PC-3 (cell line): ENCODE measurements around the gene TAGLN2. TPM values are rescaled to one million over a fixed set of nuclear protein-coding genes. Genes with fewer than 3 reads are reported as not detected.

ENCODE experiments used
- ATAC-seq: fragments of 200-7000 bp; cut with Tn5 transposase; 2 replicates; pipeline ENCODE4 v1.9.1; 2020; ENCODE audit warnings: mild to moderate bottlenecking, moderate library complexity
- BruUV-seq: library from RNA; stranded (reverse); fragments of 400-500 nt; replicated peaks from 2 replicates; lab custom pipeline; 2021; lab: Mats Ljungman, UMichigan
- CTCF ChIA-PET: fragments of 300-600 bp; sonication (Branson Sonifier 250); formaldehyde crosslinking; loops from one replicate; lab custom pipeline; 2022; ENCODE audit warnings: antibody characterized with exemption; lab: Charles Lee
- POLR2A ChIA-PET: fragments of 300-600 bp; sonication (Branson Sonifier 250); formaldehyde crosslinking; loops from one replicate; lab custom pipeline; 2022; ENCODE audit warnings: antibody characterized with exemption; ENCODE audit not compliant: unreplicated experiment; lab: Charles Lee
- DNase-seq: peaks from one replicate; pipeline ENCODE4 v3.0.0-alpha.2; 2015
- H2AFZ ChIP-seq: fragments of 300-600 bp; sonication (generic); 2 replicates; pipeline ENCODE4 v1.6.0; 2016; ENCODE audit warnings: antibody characterized with exemption, low read length
- H3F3A ChIP-seq: fragments of 300-600 bp; sonication (generic); one replicate; pipeline ENCODE4 v1.6.0; 2017; ENCODE audit warnings: antibody characterized with exemption, low read length, control low read depth, mild to moderate bottlenecking; ENCODE audit not compliant: unreplicated experiment
- H3K27ac ChIP-seq: fragments of 300-600 bp; sonication (generic); 2 replicates; pipeline ENCODE4 v1.5.1; 2016; ENCODE audit warnings: mild to moderate bottlenecking, low read length
- H3K27me3 ChIP-seq: fragments of 300-600 bp; sonication (generic); 2 replicates; pipeline ENCODE4 v1.6.1; 2016; ENCODE audit warnings: low read length, mixed read lengths
- H3K36me3 ChIP-seq: fragments of 300-600 bp; sonication (generic); 2 replicates; pipeline ENCODE4 v1.6.1; 2016; ENCODE audit warnings: low read depth, mixed run types, low read length, mixed read lengths
- H3K4me1 ChIP-seq: fragments of 300-600 bp; sonication (generic); 2 replicates; pipeline ENCODE4 v1.5.1; 2016; ENCODE audit warnings: low read length; ENCODE audit not compliant: insufficient read depth
- H3K4me2 ChIP-seq: fragments of 300-600 bp; sonication (generic); 2 replicates; pipeline ENCODE4 v1.6.0; 2016; ENCODE audit warnings: low read length
- H3K4me3 ChIP-seq: fragments of 300-600 bp; sonication (generic); 2 replicates; pipeline ENCODE4 v1.5.1; 2016; ENCODE audit warnings: mild to moderate bottlenecking, low read length, mixed read lengths
- H3K79me2 ChIP-seq: fragments of 300-600 bp; sonication (generic); 2 replicates; pipeline ENCODE4 v1.6.1; 2017; ENCODE audit warnings: low read length, mixed read lengths
- H3K9ac ChIP-seq: fragments of 300-600 bp; sonication (generic); 2 replicates; pipeline ENCODE4 v1.6.0; 2016; ENCODE audit warnings: mild to moderate bottlenecking, low read length
- H3K9me2 ChIP-seq: fragments of 300-600 bp; sonication (generic); replicated peaks from 2 replicates; pipeline ENCODE4 v1.6.1; 2016; ENCODE audit warnings: mixed run types, low read length, mixed read lengths
- H3K9me3 ChIP-seq: fragments of 300-600 bp; sonication (generic); 2 replicates; pipeline ENCODE4 v1.6.1; 2016; ENCODE audit warnings: low read length, mixed read lengths
- H4K20me1 ChIP-seq: fragments of 300-600 bp; sonication (generic); 2 replicates; pipeline ENCODE4 v1.6.1; 2016; ENCODE audit warnings: low read length, mixed read lengths
- EZH2 ChIP-seq: fragments of 300-600 bp; sonication (generic); IDR thresholded peaks from one replicate; pipeline ENCODE4 v1.6.1; 2017; ENCODE audit warnings: antibody characterized with exemption, mild to moderate bottlenecking, low read length; ENCODE audit not compliant: unreplicated experiment
- EZH2phosphoT487 ChIP-seq: fragments of 300-600 bp; sonication (generic); IDR thresholded peaks from 2 replicates; pipeline ENCODE4 v1.6.1; 2018; ENCODE audit warnings: mild to moderate bottlenecking, antibody characterized with exemption, low read length, borderline replicate concordance
- intact Hi-C: fragments of 100-400 bp; cut with micrococcal nuclease; formaldehyde crosslinking; loops from 2 replicates; pipeline ENCODE4 v1.9.0; 2023
- total RNA-seq: library from RNA; depleted of rRNA; stranded (reverse); fragments of >200 nt; gene quantifications from 2 replicates; pipeline ENCODE4 v1.2.3, GENCODE V29; 2014
- TF ChIP-seq, protein P1 (sequence below): fragments of 300-600 bp; sonication (generic); conservative IDR thresholded peaks from 2 replicates; pipeline ENCODE4 v1.5.1; 2017; ENCODE audit warnings: antibody characterized with exemption, low read depth, mild to moderate bottlenecking, low read length

Gene TAGLN2
- total RNA-seq, 1 experiment from 2014 or later = 1,584 TPM

DNA sequence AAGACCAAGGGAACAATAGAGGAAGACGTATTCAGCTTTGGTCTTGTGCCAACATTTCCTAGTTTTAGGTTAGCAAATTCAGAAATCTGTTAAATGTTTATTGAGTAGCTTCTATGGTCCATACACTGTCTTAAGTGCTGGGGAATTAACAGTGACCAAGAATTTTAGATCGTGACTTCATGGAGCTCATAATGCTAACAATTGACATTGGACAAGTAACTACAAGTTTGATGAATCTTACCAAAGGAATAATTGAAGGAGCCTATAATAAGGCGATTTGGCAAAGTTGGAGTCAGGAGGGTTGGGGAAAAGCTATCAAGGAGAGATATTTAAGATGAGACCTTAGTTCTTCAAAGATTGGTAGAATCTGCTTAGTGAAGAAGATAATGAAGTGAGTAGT lies 30.1 kb upstream of the TAGLN2 start:
- no peaks in the 10 kb centered on the region for H3K79me2 ChIP-seq
- no peaks in the 10 kb centered on the region for H4K20me1 ChIP-seq
- H3K4me1 ChIP-seq = peaks cover 27% of the 10 kb centered on the region
- H3K4me2 ChIP-seq = no peak overlapping the region
- H3K27me3 ChIP-seq = no peaks in the 10 kb centered on the region
- no TSS peak for BruUV-seq
- H3K36me3 ChIP-seq = no peaks in the 10 kb centered on the region
- ChIA-PET CTCF (no interaction called here), POLR2A (interaction anchor here (0.6 kb wide), 1 partner anchor 41 kb away, joined by 3 read pairs; no protein-coding TSS in a partner anchor)
- intact Hi-C loops = no loop called here
- no peak overlapping the region for H3K27ac ChIP-seq
- DNase-seq (no peak), ATAC-seq (no peak)
- no peaks in the 10 kb centered on the region for H3K9me2 ChIP-seq
- H3K4me3 ChIP-seq = no peak overlapping the region
- no peaks in the 10 kb centered on the region for H3F3A ChIP-seq
- no peak overlapping the region for H3K9ac ChIP-seq
- H2AFZ ChIP-seq = no peak overlapping the region
- no peak for TF ChIP-seq EZH2phosphoT487
- TF ChIP-seq EZH2 = no peak
- TF ChIP-seq, protein P1, sequence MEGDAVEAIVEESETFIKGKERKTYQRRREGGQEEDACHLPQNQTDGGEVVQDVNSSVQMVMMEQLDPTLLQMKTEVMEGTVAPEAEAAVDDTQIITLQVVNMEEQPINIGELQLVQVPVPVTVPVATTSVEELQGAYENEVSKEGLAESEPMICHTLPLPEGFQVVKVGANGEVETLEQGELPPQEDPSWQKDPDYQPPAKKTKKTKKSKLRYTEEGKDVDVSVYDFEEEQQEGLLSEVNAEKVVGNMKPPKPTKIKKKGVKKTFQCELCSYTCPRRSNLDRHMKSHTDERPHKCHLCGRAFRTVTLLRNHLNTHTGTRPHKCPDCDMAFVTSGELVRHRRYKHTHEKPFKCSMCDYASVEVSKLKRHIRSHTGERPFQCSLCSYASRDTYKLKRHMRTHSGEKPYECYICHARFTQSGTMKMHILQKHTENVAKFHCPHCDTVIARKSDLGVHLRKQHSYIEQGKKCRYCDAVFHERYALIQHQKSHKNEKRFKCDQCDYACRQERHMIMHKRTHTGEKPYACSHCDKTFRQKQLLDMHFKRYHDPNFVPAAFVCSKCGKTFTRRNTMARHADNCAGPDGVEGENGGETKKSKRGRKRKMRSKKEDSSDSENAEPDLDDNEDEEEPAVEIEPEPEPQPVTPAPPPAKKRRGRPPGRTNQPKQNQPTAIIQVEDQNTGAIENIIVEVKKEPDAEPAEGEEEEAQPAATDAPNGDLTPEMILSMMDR = no peak
- H3K9me3 ChIP-seq = no peaks in the 10 kb centered on the region

DNA sequence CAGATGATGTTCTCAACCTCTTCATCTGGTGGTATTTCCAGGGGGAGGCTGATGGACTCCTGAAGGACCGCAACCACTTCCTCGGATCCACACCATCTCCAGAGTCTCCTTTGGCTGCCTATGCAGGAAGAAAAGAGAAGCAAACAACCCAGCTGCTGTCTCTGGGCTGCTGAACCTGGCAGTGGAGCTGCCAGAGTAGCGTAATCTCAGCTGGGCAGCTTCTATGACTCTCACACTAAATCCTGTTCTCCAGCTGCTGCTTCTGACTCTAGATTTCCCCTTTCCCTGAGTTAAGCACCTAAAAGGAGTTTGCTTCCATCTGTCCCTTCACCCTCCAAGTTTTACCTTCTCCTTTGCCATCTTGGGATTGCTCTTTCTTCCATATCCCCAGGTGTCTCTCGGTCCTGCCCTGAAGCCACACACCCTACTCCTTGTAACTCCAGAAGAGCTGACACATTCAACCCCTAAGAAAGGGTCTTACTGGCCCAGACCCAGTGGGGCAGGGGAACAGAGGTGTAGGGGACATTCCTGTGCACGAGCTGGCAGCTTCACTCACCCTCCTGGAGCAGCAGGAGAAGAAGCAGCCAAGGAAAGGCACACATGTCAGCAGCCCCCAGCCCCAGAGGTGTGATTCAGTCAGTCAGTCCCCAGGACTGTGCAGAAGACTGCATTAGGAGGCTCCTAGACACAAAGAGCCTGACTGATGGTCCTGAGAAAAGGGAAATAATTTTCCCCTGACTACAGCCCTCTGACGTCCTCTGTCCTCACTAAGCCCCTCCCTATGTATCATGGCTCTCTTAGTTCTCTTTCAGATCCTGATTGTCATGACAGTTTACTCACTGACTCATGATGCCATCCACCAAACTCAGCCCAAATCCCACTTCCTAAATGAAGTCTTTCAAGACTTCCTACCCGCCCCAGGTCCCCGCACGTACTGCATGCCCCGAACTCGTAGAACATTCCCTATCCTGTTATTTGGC lies 28.5 kb upstream of the TAGLN2 start, which contains the start of gene SLAMF9:
Gene SLAMF9 (minus strand): TSS at position 702 of the 980 bp plus-strand sequence. CDS start 100 bp downstream, at position 602.
- H3K9me3 ChIP-seq = no peaks in the 10 kb centered on the region
- no peaks in the 10 kb centered on the region for H4K20me1 ChIP-seq
- no peaks in the 10 kb centered on the region for H3F3A ChIP-seq
- ChIA-PET POLR2A (no interaction called here), CTCF (interaction anchor here (1.6 kb wide), 1 partner anchor 53 kb away, joined by 7 read pairs; no protein-coding TSS in a partner anchor)
- no peaks in the 10 kb centered on the region for H3K79me2 ChIP-seq
- H3K27me3 ChIP-seq = no peaks in the 10 kb centered on the region
- peak within 1 kb of the TSS; percentile 56 for H3K9ac ChIP-seq
- intact Hi-C loops = no loop called here
- H3K36me3 ChIP-seq = no peaks in the 10 kb centered on the region
- peak within 1 kb of the TSS; percentile 68 for H3K4me2 ChIP-seq
- peaks cover 27% of the 10 kb centered on the region for H3K4me1 ChIP-seq
- H3K9me2 ChIP-seq = no peaks in the 10 kb centered on the region
- peak within 1 kb of the TSS; percentile 47 for H2AFZ ChIP-seq
- peak within 1 kb of the TSS; percentile 82 for H3K27ac ChIP-seq
- H3K4me3 ChIP-seq = peak within 1 kb of the TSS; percentile 24; the same call in 1 of the 2 replicates
- TF ChIP-seq EZH2phosphoT487 (no peak), EZH2 (no peak)
- TF ChIP-seq, protein P1 = no peak
- TSS peak; percentile 62 for BruUV-seq
- peak; percentile 90 for ATAC-seq
- peak; percentile 92 for DNase-seq

DNA sequence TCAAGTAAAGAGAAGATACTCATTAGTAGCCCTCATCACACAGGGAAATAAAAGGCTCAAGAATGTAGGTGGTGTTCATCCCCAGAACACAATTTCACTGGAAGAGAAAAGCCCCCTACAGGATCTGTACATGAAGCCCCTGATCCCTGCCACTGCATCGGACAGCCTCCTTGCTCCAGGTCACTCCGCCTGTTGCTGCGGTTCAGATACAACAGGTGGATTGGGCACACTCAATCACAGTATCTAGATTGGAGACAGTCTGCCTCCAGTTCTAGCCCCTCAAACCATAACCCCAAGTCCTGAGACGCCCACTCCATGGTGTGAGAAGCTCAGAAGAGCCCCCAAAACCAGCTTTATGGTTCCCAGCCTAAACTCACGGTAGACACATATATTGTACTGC lies 27.6 kb upstream of the TAGLN2 start:
- ATAC-seq = no peak
- intact Hi-C loops = no loop called here
- Histone ChIP-seq H3K4me3 (no peak overlapping the region), H3K4me2 (no peak overlapping the region), H3K36me3 (no peaks in the 10 kb centered on the region), H3K9me2 (no peaks in the 10 kb centered on the region), H2AFZ (no peak overlapping the region), H4K20me1 (no peaks in the 10 kb centered on the region), H3K4me1 (peaks cover 29% of the 10 kb centered on the region), H3K9me3 (no peaks in the 10 kb centered on the region), H3K27ac (no peak overlapping the region), H3K27me3 (no peaks in the 10 kb centered on the region), H3K9ac (no peak overlapping the region), H3K79me2 (no peaks in the 10 kb centered on the region), H3F3A (no peaks in the 10 kb centered on the region)
- ChIA-PET POLR2A (interaction anchor here (0.6 kb wide), 1 partner anchor 51 kb away, joined by 4 read pairs; no protein-coding TSS in a partner anchor), CTCF (interaction anchor here (1.6 kb wide), 1 partner anchor 54 kb away, joined by 7 read pairs; no protein-coding TSS in a partner anchor)
- DNase-seq = no peak
- BruUV-seq = no TSS peak
- TF ChIP-seq EZH2 = no peak
